ENCODE measurements around the gene APOL4.
A peak's percentile ranks its signal among the peaks of the same experiment; 100 is the strongest.

Gene APOL4

GRCh38 chr22:36244522-36245391 is 43.1 kb upstream of the APOL4 start:
- H3K27ac ChIP-seq: no peak overlapping the region
- no peak for TF ChIP-seq CTCF (conservative IDR thresholded peaks at IDR 0.05; ENCODE audit: low read depth)
- no peak for DNase-seq (ENCODE audit: low spot score)
- CTCF ChIA-PET: no interaction called here
- POLR2A ChIA-PET (ENCODE audit: low non-redundant PET): no interaction called here

- TF ChIP-seq CTCF (conservative IDR thresholded peaks at IDR 0.05; ENCODE audit: low read depth): no peak
- ChIA-PET POLR2A (ENCODE audit: low non-redundant PET) (no interaction called here), CTCF (interaction anchor here (0.6 to 0.8 kb wide), 2 partner anchors 103 to 893 kb away, joined by 3 read pairs; no protein-coding TSS in a partner anchor)
- no peak for DNase-seq (ENCODE audit: low spot score)
- H3K27ac ChIP-seq: no peak overlapping the region
These were observed 42.4 kb upstream of the APOL4 start for GRCh38 chr22:36243986-36244385.

- H3K27ac ChIP-seq: peak within 1 kb of the TSS; percentile 89
These were observed 38.0 kb upstream of the APOL4 start, which contains the start of gene APOL2 for GRCh38 chr22:36239401-36240171. TSS of gene APOL2 (minus strand) at chr22:36239527. CDS start at chr22:36233162, 6,365 bp downstream.

GRCh38 chr22:36239150-36239400 is 37.5 kb upstream of the APOL4 start:
- TF ChIP-seq CTCF (conservative IDR thresholded peaks at IDR 0.05; ENCODE audit: low read depth): no peak
- POLR2A ChIA-PET (ENCODE audit: low non-redundant PET): no interaction called here
- CTCF ChIA-PET: interaction anchor here (0.5 to 1.2 kb wide), 4 partner anchors 13 to 76 kb away, joined by 3 to 4 read pairs (median 3); partner anchors contain the start of gene APOL1
- no peak for DNase-seq (ENCODE audit: low spot score)
- peak overlapping the region; percentile 89 for H3K27ac ChIP-seq

More at GRCh38 chr22:36239401-36240171, 38.0 kb upstream of the APOL4 start, which contains the start of gene APOL2:
- CTCF ChIA-PET: interaction anchor here (0.5 to 1.2 kb wide), 4 partner anchors 13 to 77 kb away, joined by 3 to 4 read pairs (median 3); partner anchors contain the start of gene APOL1
- TF ChIP-seq CTCF (conservative IDR thresholded peaks at IDR 0.05; ENCODE audit: low read depth): peak; percentile 79
- POLR2A ChIA-PET (ENCODE audit: low non-redundant PET): no interaction called here
- DNase-seq (ENCODE audit: low spot score): peak; percentile 86

GRCh38 chr22:36238373-36239149 is 37.0 kb upstream of the APOL4 start:
- ChIA-PET POLR2A (ENCODE audit: low non-redundant PET) (no interaction called here), CTCF (interaction anchor here (0.5 to 1.2 kb wide), 5 partner anchors 14 to 76 kb away, joined by 3 to 4 read pairs (median 3); partner anchors contain the start of gene APOL1)
- TF ChIP-seq CTCF (conservative IDR thresholded peaks at IDR 0.05; ENCODE audit: low read depth): no peak
- DNase-seq (ENCODE audit: low spot score): no peak
- H3K27ac ChIP-seq: peak overlapping the region; percentile 89

Data from RWPE1 (cell line).